Endodermal cell (in vitro differentiated cells): ENCODE data around the gene PTCHD4. TPM values are rescaled to one million over a fixed set of nuclear protein-coding genes. Genes with fewer than 3 reads are reported as not detected.

Experiments
- DNase-seq: peaks from one replicate; pipeline ENCODE4 v3.0.0-alpha.2; 2017
- H3K27ac ChIP-seq: 2 replicates; pipeline ENCODE4 v1.5.1; 2013; ENCODE audit warnings: mild to moderate bottlenecking, low read depth, low read length, moderate library complexity
- H3K27me3 ChIP-seq: 2 replicates; pipeline ENCODE4 v1.6.1; 2013; ENCODE audit warnings: mild to moderate bottlenecking, low read length, moderate library complexity; ENCODE audit not compliant: insufficient read depth, control insufficient read depth, poor library complexity, severe bottlenecking
- H3K36me3 ChIP-seq: 2 replicates; pipeline ENCODE4 v1.7.0; 2013; ENCODE audit warnings: mild to moderate bottlenecking, low read length, moderate library complexity; ENCODE audit not compliant: control insufficient read depth, insufficient read depth
- H3K4me1 ChIP-seq: one replicate; pipeline ENCODE4 v1.7.0; 2013; ENCODE audit warnings: low read length; ENCODE audit not compliant: control insufficient read depth, insufficient read depth
- H3K4me3 ChIP-seq: 2 replicates; pipeline ENCODE4 v1.5.1; 2013; ENCODE audit warnings: mild to moderate bottlenecking, low read length, moderate library complexity
- H3K9ac ChIP-seq: 2 replicates; pipeline ENCODE4 v1.6.1; 2013; ENCODE audit warnings: mild to moderate bottlenecking, low read length, moderate library complexity; ENCODE audit not compliant: poor library complexity, severe bottlenecking; ENCODE audit errors: extremely low read depth
- H3K9me3 ChIP-seq: 2 replicates; pipeline ENCODE4 v1.6.1; 2013; ENCODE audit warnings: mild to moderate bottlenecking, low read length, moderate library complexity; ENCODE audit not compliant: control insufficient read depth
- H3K27ac Mint-ChIP-seq: 2 replicates; pipeline ENCODE4 v1.8.0; 2020; ENCODE audit warnings: mixed read lengths
- H3K27me3 Mint-ChIP-seq: 2 replicates; pipeline ENCODE4 v1.8.0; 2021; ENCODE audit warnings: mild to moderate bottlenecking, mixed read lengths; ENCODE audit not compliant: insufficient read depth
- H3K36me3 Mint-ChIP-seq: 2 replicates; pipeline ENCODE4 v1.8.0; 2020; ENCODE audit warnings: low read depth, mixed read lengths
- H3K4me1 Mint-ChIP-seq: 2 replicates; pipeline ENCODE4 v1.8.0; 2020; ENCODE audit warnings: mixed read lengths
- H3K4me3 Mint-ChIP-seq: 2 replicates; pipeline ENCODE4 v1.8.0; 2020; ENCODE audit warnings: mild to moderate bottlenecking, moderate library complexity, mixed read lengths
- H3K9me3 Mint-ChIP-seq: 2 replicates; pipeline ENCODE4 v1.8.0; 2020; ENCODE audit warnings: mild to moderate bottlenecking, mixed read lengths
- WGBS, 2 experiments: methylation state at CpG; one replicate each; pipeline versions ENCODE4 v1.1.5 to v1.1.7; 2013; ENCODE audit warnings: missing lambda C conversion rate in 2 of 2, mixed read lengths in 1 of 2; ENCODE audit not compliant: insufficient coverage in 1 of 2, insufficient read length in 1 of 2; 5-methylcytosine and 5-hydroxymethylcytosine counted together
- total RNA-seq, 2 donors: library from RNA; stranded (reverse); fragmentation: NEBNext Ultra II Directional in 1 of 2; extraction: Animal tissue kit (Norgen Biotek cat#: 25700) in 1 of 2; gene quantifications; 2 replicates in 1 of 2; 3 replicates in 1 of 2; pipeline ENCODE4 v1.2.1, GENCODE V29; 2021
- TF ChIP-seq, protein P1 (sequence below): fragments of 200-600 bp; sonication (generic); conservative IDR thresholded peaks from 2 replicates; pipeline ENCODE4 v1.5.0; 2021; ENCODE audit warnings: antibody characterized with exemption, mild to moderate bottlenecking

PTCHD4 gene
- total RNA-seq, 2 donors from 2014 or later: 0.11 to 0.42 TPM

DNA sequence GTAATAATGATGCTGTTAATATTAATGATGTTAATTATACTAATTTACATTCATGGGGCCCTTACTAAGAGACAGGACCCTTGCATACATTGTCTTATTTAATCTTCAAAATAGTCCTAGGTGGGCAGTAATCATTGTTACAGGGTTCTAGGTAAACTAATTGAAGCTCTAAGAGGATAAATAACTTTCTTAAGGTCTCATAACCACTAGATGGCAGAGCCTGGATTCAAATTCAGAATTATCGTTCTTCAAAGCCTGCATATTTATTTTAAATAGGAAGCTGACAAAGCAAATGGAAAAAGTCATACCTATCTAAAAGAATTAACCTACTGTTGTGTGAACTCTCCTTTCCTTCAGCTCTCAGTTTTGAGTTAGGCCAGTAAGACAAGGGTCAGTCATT, 23.5 kb downstream of the PTCHD4 start:
- TF ChIP-seq, protein P1, sequence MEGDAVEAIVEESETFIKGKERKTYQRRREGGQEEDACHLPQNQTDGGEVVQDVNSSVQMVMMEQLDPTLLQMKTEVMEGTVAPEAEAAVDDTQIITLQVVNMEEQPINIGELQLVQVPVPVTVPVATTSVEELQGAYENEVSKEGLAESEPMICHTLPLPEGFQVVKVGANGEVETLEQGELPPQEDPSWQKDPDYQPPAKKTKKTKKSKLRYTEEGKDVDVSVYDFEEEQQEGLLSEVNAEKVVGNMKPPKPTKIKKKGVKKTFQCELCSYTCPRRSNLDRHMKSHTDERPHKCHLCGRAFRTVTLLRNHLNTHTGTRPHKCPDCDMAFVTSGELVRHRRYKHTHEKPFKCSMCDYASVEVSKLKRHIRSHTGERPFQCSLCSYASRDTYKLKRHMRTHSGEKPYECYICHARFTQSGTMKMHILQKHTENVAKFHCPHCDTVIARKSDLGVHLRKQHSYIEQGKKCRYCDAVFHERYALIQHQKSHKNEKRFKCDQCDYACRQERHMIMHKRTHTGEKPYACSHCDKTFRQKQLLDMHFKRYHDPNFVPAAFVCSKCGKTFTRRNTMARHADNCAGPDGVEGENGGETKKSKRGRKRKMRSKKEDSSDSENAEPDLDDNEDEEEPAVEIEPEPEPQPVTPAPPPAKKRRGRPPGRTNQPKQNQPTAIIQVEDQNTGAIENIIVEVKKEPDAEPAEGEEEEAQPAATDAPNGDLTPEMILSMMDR: peak; percentile 62
- H3K9me3 ChIP-seq: peaks cover 16% of the 10 kb centered on the region
- DNase-seq: no peak
- H3K27ac ChIP-seq: no peak overlapping the region
- no peak overlapping the region for H3K4me3 ChIP-seq
- Mint-ChIP-seq H3K27me3 (no peaks in the 10 kb centered on the region), H3K4me1 (no peaks in the 10 kb centered on the region), H3K4me3 (no peak overlapping the region), H3K36me3 (peaks cover 4% of the 10 kb centered on the region), H3K27ac (no peak overlapping the region), H3K9me3 (peaks cover 14% of the 10 kb centered on the region)
- H3K36me3 ChIP-seq: no peaks in the 10 kb centered on the region
- no peaks in the 10 kb centered on the region for H3K4me1 ChIP-seq
- no peaks in the 10 kb centered on the region for H3K27me3 ChIP-seq
- no peak overlapping the region for H3K9ac ChIP-seq
- WGBS, 2 experiments: 85 to 100% methylated on average over 1 of the region's 1 CpG

DNA sequence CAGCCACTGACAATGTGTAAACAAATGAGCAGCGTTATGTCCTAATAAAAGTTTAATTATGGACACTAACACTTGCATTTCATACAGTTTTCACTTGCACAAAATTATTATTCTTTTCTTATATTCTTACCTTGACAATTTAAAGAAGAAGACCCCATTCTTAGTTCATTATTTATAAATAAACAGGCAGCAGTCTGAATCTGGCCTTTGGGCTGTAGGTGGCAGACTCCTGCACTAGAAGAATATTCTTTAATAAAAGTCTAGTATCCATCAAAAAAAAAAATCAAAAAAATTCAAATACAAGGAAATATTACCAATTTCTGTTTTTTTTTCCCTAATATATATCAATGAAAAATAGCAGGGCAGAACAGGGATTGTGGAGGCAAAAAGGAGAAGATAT, 24.8 kb downstream of the PTCHD4 start:
- no peak overlapping the region for H3K4me3 ChIP-seq
- DNase-seq: no peak
- WGBS, 2 experiments: 87 to 100% methylated on average over 1 of the region's 1 CpG
- Mint-ChIP-seq H3K27ac (no peak overlapping the region), H3K27me3 (no peaks in the 10 kb centered on the region), H3K9me3 (peaks cover 14% of the 10 kb centered on the region), H3K4me3 (no peak overlapping the region), H3K4me1 (no peaks in the 10 kb centered on the region), H3K36me3 (peaks cover 4% of the 10 kb centered on the region)
- no peaks in the 10 kb centered on the region for H3K4me1 ChIP-seq
- H3K36me3 ChIP-seq: no peaks in the 10 kb centered on the region
- TF ChIP-seq, protein P1: peak; percentile 42
- no peak overlapping the region for H3K27ac ChIP-seq
- H3K9ac ChIP-seq: no peak overlapping the region
- peaks cover 16% of the 10 kb centered on the region for H3K9me3 ChIP-seq
- H3K27me3 ChIP-seq: no peaks in the 10 kb centered on the region

DNA sequence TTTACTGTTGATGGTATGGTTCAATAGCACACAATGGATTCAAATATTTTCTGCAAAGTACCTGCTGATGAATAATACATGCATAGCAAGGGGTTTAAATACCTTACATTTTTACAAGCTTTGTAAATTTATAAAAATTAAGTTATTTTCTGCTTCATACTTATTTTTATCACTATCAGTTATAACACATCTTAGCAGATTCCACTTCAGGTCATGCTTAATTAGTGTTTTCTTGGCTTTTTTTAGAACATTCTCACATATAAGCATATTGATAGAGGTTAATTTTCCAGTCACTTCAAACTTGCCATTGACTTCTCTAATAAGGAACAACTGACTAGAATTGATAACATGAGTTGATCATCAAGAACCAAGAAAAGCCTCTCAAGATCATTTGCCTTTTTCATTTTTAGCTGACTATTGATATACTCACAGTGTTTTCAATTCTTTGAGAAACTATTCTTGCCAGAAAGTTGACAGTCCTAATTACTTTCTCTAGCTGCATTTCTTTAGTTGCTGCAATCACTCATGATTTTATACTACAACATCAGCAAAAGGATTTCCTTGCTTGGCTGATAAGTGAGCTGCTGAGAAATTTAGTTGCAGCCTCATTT, 25.8 kb downstream of the PTCHD4 start:
- TF ChIP-seq, protein P1: no peak
- Histone ChIP-seq H3K4me3 (no peak overlapping the region), H3K4me1 (no peaks in the 10 kb centered on the region), H3K27ac (no peak overlapping the region), H3K9ac (no peak overlapping the region), H3K9me3 (peaks cover 16% of the 10 kb centered on the region), H3K27me3 (no peaks in the 10 kb centered on the region), H3K36me3 (no peaks in the 10 kb centered on the region)
- DNase-seq: no peak
- no peaks in the 10 kb centered on the region for H3K4me1 Mint-ChIP-seq
- no peak overlapping the region for H3K4me3 Mint-ChIP-seq
- H3K27me3 Mint-ChIP-seq: no peaks in the 10 kb centered on the region
- peaks cover 4% of the 10 kb centered on the region for H3K36me3 Mint-ChIP-seq
- no peak overlapping the region for H3K27ac Mint-ChIP-seq
- peaks cover 14% of the 10 kb centered on the region for H3K9me3 Mint-ChIP-seq
